SK-N-SH (cell line): ENCODE results near the gene LYRM4.

ENCODE experiments used
- CTCF ChIP-seq: fragments of 200-600 bp; sonication (generic); IDR thresholded peaks from 2 replicates; pipeline ENCODE4 v1.6.1; 2017; ENCODE audit warnings: antibody characterized with exemption, mild to moderate bottlenecking, moderate library complexity
- EZH2phosphoT487 ChIP-seq: fragments of 200-600 bp; sonication (generic); IDR thresholded peaks from 2 replicates; pipeline ENCODE4 v1.6.1; 2017; ENCODE audit warnings: low read depth, mixed run types, mild to moderate bottlenecking, antibody characterized with exemption, moderate library complexity, borderline replicate concordance
- GATA2 ChIP-seq: sonication (generic); formaldehyde crosslinking; IDR thresholded peaks from 2 replicates; pipeline ENCODE4 v1.5.0; 2020; ENCODE audit warnings: mild to moderate bottlenecking, missing genetic modification reagents
- PBX3 ChIP-seq: IDR thresholded peaks from 2 replicates; pipeline ENCODE4; 2012
- RAD21 ChIP-seq: IDR thresholded peaks from 2 replicates; pipeline ENCODE4 v1.6.1; 2012; ENCODE audit warnings: mild to moderate bottlenecking, low read length
- SIN3A ChIP-seq: IDR thresholded peaks from 2 replicates; pipeline ENCODE4 v1.6.1; 2012; ENCODE audit warnings: low read depth, mild to moderate bottlenecking, low read length, moderate library complexity, borderline replicate concordance
- TEAD4 ChIP-seq: IDR thresholded peaks from 2 replicates; pipeline ENCODE4 v1.4.0; 2012; ENCODE audit warnings: mild to moderate bottlenecking, borderline replicate concordance; ENCODE audit not compliant: insufficient read depth

- TF ChIP-seq RAD21 (no peak), CTCF (no peak), PBX3 (no peak), TEAD4 (no peak), SIN3A (no peak), GATA2 (CRISPR knock-in tag) (no peak), EZH2phosphoT487 (no peak)
These were observed 194.2 kb downstream of the LYRM4 start for GRCh38 chr6:5066456-5067093.
